ENCODE measurements around the gene IMMP2L.

- TF ChIP-seq JUN (IDR thresholded peaks at IDR 0.05) (no peak), CTCF (IDR thresholded peaks at IDR 0.05) (no peak), POLR2AphosphoS2 (conservative IDR thresholded peaks at IDR 0.05; ENCODE audit: low read length) (no peak), PHF8 (IDR thresholded peaks at IDR 0.05; ENCODE audit: borderline replicate concordance, low read depth) (no peak), EP300 (IDR thresholded peaks at IDR 0.05) (no peak), REST (IDR thresholded peaks at IDR 0.05) (no peak)
Observed at GRCh38 chr7:110771717-110772116, 790.6 kb downstream of the IMMP2L start.

Measured in A549 (cell line).